Testis (tissue), 2 donors: ENCODE data around the gene SESN3.

Source experiments
- CTCF ChIP-seq, 3 experiments: fragments of 450-650 bp in 2 of 3; fragments of 200-600 bp in 1 of 3; sonication (generic) in 1 of 3; IDR thresholded peaks; one replicate each; pipeline ENCODE4 v1.5.1; 2016 to 2019; ENCODE audit warnings: antibody characterized with exemption in 3 of 3, mild to moderate bottlenecking in 2 of 3, moderate library complexity in 1 of 3
- POLR2A ChIP-seq: fragments of 450-650 bp; IDR thresholded peaks from one replicate; pipeline ENCODE4 v1.6.1; 2017; ENCODE audit warnings: antibody characterized with exemption, mild to moderate bottlenecking, moderate library complexity

- TF ChIP-seq CTCF (IDR thresholded peaks at IDR 0.05) (no peak), POLR2A (no peak)
Measured at GRCh38 chr11:95232666-95233065, 1.7 kb upstream of the SESN3 start.
